T47D (cell line): ENCODE data around the gene LRRC43.

Source experiments
- DNase-seq, 2 experiments: peaks; one replicate each; pipeline versions ENCODE4 v3.0.0 to v3.0.0-alpha.2; 2011 to 2012; ENCODE audit warnings: low read depth in 1 of 2, low spot score in 1 of 2
- JUND ChIP-seq: IDR thresholded peaks from 2 replicates; pipeline ENCODE4 v1.6.1; 2012; ENCODE audit warnings: low read depth
- in situ Hi-C: cut with HindIII; loops from 2 replicates; pipeline ENCODE4 v1.10.0; 2016; ENCODE audit warnings: low sequenced_read_pairs, low pct_unique_long_range_greater_than_20kb

LRRC43 gene

DNA sequence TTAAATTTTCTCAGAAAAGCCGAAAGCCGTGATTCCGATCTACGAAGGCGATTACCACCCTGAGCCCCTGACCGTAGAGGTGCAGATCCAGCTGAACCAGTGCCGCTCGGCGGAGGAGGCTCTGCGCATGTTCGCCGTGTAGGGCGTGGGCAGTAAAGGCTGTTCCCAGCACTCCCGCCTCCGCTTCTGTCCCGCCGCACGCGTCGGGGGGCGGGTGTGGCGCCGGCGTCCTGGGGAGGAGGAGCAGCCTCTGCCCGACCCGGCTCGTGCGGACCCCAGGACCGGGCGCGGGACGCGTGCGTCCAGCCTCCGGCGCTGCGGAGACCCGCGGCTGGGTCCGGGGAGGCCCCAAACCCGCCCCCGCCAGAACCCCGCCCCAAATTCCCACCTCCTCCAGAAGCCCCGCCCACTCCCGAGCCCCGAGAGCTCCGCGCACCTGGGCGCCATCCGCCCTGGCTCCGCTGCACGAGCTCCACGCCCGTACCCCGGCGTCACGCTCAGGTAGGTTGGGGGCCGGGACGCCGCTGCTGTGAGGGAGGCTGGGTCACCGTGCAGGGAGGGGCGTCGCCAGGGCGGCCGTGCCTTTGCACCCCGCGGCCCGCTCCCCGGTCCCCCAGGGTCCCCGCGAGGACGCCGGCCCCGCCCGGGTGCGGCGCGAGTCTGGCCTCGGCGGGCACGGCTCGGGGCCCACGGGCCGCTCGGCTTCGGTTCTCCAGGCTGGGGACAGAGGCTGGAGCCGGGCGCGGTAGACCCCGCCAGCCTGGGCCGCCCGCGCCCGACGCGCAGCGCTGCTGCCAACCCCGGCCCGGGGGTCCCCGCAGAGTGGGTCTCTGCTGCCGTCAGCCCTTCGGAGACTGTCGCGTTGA, 20.6 kb downstream of the LRRC43 start, which contains the start of gene B3GNT4:
B3GNT4 (plus strand) TSS at position 409 of the 866 bp plus-strand sequence. CDS start 910 bp downstream, outside the sequence.
- TF ChIP-seq JUND = no peak
- peak; percentile 87 to 93 for DNase-seq
- in situ Hi-C loops = no loop called here

DNA sequence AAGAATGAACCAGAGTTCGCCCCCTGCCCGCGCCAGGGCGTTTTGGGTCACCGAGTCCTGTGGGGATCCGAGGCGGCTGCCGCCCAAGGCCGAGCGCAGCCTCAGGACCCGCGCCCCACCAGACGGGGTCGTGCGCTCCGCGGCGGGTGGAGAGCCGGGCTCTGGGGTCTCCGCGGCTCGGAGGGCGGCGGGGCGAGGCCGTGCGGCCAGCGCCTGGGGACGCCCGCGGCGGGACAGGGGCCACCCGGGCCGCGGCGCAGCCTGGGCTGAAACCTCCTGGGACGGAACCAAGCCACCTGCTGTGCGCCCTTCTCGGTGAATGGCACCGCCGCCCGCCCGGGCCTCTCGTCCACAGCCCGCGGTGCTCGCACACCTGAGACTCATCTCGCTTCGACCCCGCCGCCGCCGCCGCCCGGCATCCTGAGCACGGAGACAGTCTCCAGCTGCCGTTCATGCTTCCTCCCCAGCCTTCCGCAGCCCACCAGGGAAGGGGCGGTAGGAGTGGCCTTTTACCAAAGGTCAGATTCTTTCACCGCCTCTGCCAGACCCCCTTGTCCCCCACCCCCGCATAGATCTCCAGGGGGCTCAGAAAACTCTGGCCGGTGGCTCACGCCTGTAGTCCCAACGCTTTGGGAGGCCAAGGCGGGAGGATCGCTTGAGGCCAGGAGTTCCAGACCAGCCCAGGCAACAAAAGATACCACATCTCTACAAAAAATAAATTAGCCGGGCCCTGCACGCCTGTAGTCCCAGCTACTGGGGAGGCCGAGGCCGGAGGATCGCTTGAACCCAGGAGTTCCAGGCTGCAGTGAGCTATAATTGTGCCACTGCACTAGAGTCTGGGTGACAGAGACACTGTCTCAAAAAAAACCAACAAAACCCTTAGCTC, 21.5 kb downstream of the LRRC43 start:
- no peak for TF ChIP-seq JUND
- no peak for DNase-seq
- in situ Hi-C loops = no loop called here

DNA sequence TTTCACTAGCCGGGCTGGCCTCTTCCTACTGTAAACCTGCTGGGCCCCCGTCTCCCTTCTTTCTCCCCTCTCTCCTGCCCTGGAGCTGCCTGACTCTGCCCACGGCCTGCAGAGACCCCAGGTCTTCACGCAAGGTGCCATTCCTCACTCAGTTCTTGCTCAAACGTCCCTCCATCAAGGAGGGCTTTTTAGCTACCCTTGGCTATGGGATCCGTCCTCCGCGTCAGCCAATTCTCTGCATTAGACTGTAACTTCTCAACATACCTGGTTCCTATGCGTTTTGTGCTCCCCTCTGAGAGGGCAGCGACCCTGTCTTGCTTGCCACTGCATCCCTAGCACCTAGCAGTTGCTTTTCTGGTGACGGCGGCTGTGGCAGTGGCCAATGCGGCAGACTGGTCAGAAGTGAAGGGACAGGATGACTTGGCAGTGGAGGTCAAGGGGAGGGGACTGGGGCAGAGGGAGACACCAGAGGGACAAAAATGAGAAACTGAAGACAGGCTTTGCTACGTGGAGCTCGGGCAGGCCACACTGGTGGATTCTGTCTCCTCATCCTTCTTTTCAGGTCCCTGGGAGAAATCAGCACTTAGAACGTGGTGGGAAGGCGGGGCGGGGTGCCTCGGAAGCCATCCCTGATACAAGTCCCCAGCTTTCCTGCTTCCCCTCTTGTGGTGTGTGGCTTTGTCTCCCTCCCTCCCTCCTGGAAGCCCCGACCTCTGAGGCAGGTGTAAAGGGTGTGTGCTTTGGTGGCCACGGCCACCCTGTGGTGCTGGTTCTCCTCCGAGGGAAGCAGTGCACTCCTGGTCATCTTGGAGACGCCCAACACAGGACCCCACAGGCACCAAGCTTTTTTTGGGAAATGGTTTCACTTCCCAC, 22.4 kb downstream of the LRRC43 start:
- no peak for TF ChIP-seq JUND
- DNase-seq = no peak
- in situ Hi-C loops = no loop called here

DNA sequence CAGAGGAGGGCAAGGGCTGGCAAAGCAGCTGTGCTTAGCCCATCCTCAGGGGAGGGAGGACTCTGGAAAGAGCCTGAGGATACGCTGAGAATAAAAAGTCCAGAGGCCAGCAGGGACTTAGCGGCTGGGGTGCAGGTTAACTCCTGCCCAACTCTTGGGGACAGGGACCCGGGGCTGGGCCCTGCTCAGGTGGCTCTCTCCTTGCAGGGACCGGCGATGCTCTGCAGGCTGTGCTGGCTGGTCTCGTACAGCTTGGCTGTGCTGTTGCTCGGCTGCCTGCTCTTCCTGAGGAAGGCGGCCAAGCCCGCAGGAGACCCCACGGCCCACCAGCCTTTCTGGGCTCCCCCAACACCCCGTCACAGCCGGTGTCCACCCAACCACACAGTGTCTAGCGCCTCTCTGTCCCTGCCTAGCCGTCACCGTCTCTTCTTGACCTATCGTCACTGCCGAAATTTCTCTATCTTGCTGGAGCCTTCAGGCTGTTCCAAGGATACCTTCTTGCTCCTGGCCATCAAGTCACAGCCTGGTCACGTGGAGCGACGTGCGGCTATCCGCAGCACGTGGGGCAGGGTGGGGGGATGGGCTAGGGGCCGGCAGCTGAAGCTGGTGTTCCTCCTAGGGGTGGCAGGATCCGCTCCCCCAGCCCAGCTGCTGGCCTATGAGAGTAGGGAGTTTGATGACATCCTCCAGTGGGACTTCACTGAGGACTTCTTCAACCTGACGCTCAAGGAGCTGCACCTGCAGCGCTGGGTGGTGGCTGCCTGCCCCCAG, 23.4 kb downstream of the LRRC43 start:
- TF ChIP-seq JUND = no peak
- DNase-seq = peak in 1 of 2 experiments; percentile 30
- in situ Hi-C loops = no loop called here

DNA sequence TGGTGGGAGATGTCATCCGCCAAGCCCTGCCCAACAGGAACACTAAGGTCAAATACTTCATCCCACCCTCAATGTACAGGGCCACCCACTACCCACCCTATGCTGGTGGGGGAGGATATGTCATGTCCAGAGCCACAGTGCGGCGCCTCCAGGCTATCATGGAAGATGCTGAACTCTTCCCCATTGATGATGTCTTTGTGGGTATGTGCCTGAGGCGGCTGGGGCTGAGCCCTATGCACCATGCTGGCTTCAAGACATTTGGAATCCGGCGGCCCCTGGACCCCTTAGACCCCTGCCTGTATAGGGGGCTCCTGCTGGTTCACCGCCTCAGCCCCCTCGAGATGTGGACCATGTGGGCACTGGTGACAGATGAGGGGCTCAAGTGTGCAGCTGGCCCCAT, 24.1 kb downstream of the LRRC43 start:
- in situ Hi-C loops = no loop called here
- DNase-seq = no peak
- TF ChIP-seq JUND = no peak

DNA sequence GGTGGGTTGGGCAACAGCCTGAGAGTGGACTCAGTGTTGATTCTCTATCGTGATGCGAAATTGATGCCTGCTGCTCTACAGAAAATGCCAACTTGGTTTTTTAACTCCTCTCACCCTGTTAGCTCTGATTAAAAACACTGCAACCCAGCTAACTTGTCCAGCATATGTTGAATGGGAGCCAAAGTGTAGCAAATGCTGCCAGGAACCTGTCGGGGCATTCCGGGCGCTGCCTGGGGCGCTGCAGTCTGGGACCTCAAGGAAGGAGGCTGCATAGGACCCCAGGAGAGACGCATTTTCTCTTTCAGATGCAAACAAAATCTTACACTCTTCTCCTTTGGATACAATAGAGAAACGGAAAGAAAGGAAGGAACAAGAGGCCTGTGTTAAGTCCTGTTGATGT, 24.5 kb downstream of the LRRC43 start:
- in situ Hi-C loops = no loop called here
- no peak for DNase-seq
- TF ChIP-seq JUND = no peak

DNA sequence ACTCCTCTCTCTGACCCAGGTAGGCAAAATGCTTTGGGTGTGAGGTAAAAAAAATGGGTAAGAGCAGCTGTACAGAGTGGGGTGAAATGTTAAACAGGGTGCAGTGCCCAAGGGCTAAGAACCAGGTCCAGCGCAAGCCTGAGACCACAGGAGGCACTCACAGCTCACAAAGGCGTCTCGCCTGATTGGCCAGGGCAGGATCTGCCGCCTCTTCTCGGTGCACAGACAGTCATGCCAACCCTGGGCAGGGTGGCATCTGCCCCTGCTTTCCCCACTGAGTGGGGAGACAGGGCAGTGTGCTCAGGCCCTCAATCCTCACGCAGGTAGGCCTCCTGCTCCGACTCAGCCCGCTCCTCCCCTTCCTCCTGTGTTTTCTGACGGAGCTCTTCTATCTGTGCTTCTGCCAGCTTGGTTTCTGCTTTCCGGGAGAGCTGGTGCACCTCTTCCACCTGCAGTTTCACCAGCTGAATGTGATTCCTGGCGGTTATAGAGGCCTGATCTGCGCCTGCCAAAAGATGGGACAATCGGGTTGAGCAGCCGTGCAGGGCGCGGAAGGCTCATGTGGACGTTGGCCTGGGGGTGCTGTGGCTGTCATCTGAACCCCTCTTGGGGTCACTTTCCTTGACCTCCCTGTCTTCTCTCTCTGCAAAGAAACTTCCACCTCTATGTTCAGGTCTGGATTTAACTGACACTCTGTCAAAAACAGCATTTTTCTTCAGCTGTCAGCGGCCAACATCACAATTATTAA, 25.3 kb downstream of the LRRC43 start:
- DNase-seq = no peak
- in situ Hi-C loops = no loop called here
- TF ChIP-seq JUND = no peak

DNA sequence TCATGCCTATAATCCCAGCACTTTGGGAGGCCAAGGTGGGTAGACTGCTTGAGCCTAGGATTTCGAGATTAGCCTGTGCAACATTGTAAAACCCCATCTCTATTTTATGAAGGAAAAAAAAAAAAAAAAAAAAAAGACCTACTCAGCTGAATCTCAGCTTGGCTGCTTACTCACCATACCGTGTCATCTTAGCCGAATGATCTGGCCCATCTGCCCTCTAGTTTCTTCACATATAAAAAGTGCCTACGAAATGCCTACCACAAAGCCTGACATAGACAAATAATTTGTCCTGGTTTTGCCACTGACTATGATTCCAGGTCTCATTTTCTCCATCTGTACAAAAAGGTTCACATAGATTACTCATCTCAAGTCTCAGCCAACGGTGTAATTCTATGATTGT, 32.8 kb downstream of the LRRC43 start:
- in situ Hi-C loops = no loop called here
- DNase-seq = no peak
- TF ChIP-seq JUND = no peak

DNA sequence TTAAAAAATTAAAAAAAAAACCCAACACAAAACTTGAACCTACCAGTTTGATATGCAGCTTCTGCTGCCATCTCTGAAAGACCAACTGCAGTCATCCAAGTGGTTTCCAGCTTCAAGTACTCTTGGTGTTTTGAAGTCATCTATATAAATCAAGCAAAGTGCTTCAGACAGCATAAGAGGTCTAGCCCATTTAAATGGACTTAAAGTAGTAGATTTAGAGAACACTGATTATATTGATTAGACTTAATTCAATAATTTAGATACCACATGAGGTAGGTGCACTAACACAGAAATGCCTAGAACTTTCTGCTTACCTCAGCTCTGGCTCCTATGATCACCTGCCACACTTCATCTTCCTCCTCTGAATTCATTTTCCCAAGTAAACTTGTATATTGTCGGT, 33.5 kb downstream of the LRRC43 start:
- in situ Hi-C loops = no loop called here
- DNase-seq = no peak
- TF ChIP-seq JUND = no peak

DNA sequence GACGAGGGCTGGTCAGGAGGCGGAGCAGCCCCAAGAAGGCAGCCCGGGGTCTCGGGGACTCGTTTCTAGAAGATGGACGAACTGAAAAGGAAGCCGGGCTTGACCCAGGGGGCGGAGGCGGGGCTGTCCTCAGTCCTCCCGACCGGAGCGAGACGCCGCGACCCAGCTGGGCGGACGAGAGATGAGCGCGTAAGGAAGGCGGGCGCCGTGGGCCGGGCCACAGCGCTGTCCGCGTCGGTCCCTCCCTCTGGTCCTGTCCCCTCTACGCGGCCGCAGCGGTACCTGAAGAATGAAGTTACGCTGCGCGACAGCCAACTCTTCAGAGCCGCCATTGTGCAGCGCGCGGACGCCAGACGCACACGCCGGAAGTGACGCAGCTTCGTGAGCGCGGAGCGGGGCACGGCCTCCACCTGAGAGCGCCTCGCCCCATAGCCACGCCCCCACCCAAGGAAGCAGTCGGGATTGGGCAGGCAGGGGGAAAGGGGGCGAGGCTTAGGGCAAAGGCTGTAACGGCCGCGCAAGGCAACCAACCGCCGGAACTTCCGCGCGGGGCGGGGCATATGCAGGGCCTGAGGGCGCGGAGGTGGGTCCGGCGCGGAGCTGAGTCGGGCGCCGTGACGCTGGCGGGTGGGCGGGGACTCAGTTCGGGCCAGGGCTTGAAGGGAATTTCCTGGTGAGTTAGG, 42.9 kb downstream of the LRRC43 start, which contains the start of gene DIABLO:
DIABLO (minus strand) TSS at position 370 of the 683 bp plus-strand sequence; CDS start at position 332, 38 bp downstream.
- in situ Hi-C loops = no loop called here
- peak; percentile 93 to 100 for DNase-seq

More for the DNA sequence above, 42.9 kb downstream of the LRRC43 start, which contains the start of gene DIABLO:
- TF ChIP-seq JUND = no peak
